HPDE6-E6E7 (cell line): ENCODE measurements around the gene SLC47A2.

Source experiments
- DNase-seq: peaks from one replicate; pipeline ENCODE4 v3.0.0; 2011; ENCODE audit warnings: missing footprints; ENCODE audit errors: extremely low spot score

SLC47A2 gene

DNA sequence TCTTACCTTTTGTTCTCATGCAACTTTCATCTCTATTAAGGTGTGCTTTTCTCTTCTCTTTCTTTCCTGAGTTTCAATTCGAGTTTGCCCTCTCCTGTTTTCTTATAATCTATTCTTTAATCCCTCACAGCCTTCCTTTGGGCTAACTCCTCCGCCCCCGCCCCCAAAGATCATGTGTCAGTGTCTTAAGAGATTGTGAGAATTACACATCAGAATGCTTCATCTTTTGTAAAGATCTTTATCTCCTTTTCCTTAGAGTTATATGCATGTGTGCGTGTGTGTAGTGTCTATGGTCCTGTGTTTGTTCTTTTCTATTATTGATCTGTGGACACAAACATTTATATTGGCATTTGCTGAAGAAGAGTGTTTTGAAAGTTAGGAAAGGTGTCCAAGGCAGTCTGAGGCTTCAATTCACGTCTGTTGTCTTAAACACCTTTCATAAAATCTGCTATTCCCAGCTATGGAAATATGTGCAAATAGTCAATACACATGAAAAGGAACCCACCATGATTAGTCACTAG lies 74.0 kb downstream of the SLC47A2 start:
- DNase-seq = no peak

DNA sequence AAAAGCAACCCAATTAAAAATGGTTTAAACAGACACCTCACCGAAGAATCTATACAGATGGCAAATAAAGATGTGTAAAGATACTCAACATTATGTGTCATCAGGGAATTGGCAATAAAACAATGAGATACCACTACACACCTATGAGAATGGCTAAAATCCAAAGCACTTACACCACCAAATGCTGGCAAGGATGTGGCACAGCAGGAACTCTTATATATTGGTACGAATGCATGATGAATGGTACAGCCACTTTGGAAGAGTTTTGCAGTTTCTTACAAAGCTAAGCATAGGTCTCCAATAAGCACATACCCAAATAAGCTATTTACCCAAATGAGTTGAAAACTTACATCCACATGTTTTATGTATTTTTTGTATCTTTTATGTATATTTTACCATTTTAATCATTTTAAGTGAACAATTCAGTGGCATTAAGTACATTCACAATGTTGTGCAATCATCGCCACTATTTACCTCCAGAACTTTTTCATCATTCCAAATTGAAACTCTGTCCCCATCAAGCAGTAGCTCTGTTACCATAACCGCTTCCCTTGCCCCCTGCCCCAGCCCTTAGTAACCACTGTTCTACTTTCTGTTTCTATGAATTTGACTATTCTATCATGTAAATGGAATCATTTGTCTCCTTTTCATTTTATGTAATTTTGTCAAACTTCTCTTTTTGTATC lies 74.6 kb downstream of the SLC47A2 start:
- no peak for DNase-seq

DNA sequence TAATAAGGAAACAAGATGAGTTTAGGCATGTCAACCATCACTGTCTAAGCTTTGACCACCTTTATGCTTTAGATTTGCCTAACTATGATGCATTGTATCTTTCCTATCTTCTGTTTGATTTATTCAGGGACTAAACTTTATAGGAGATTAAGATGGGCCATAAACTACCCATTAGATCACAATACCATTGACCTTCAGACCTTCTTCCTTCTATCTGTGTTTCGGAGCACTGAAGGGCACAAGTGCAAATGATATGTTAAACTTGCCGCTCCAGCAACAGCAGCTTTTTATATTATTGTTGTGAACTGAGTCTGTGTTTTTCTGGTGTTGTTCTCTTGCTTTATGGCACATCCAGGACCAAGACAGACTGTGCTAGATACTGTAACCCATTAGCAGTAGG lies 84.5 kb downstream of the SLC47A2 start:
- no peak for DNase-seq

DNA sequence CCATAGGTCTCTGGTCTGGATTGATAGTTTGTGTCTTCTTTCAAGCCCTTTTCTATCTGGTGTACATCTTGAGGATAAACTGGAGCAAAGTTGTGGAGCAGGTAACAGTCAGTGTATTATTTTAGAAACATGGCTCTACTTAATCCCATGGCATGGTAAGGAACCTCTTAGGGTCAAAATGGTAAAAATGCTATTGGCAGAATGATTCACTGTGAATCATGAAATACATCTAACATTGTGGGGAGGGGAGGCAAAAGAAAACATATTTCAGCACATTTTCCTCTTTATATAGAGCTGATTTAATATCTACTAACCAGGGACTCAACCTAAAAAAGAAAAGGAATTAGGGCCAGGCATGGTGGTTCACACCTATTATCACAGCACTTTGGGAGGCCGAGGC lies 85.7 kb downstream of the SLC47A2 start:
- no peak for DNase-seq

DNA sequence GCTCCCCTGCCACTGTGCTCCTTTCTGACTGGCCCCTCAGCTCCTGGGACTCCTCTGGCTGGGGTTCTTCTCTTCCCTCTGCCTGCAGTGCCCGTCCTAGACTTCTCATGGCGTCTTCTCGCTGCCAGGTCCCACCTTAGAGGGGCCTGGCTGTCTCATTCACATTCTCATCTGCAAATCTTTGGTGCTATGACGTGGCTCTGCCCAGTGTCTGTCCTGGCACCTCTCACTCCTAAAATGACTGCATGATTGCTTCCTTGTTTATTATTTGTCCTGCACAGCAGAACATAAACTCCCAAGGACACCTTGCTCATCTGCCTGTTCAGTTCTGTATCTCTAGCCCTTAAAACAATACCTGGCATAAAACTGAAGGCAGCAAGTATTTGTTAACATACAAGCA lies 86.3 kb downstream of the SLC47A2 start:
- no peak for DNase-seq

DNA sequence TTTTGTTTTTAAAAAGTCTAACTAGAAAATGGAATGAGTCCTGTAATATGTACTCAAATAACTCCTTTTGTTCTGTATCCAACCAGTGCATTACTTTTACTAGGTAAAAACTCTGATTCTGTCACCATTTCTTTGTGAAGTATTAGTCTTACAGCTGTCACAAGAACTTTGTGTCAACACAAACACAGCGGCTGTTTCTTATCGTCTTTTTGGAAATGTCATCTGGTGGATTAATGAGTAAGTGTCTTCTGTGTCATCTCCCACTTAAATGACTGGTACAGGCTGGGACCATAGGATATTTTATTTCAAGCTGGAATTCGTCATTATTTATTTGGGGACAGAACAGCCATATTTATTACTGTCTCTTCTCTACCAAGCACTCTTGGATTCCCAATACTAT lies 86.9 kb downstream of the SLC47A2 start:
- no peak for DNase-seq
